ENCODE results near the gene PLA2G4D. TPM values are rescaled to one million over a fixed set of nuclear protein-coding genes. Genes with fewer than 3 reads are reported as not detected.

Gene PLA2G4D
- polyA plus RNA-seq, 1 of the 3 experiments (the other 2 are of a cell fraction), result not detected

DNA sequence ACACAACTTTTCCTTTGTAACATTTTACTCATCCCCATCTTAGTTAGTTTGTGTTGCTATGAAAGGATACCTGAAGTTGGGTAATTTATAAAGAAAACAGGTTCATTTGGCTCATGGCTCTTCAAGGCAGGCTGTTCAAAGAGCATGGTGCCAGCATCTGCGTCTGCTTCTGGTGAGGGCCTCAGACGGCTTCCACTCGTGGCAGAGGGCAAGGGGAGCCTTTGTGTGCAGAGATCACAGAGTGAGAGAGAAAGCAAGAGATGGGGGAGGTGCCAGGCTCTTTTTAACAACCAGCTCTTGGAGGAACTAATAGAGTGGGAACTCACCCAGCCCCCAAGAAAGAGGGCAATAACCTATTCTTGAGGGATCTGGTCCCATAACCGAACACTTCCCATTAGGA is 39.0 kb upstream of the PLA2G4D start:
- H3K36me3 ChIP-seq (replicated peaks in 1 of 2; ENCODE audit: control insufficient read depth in 1 of 2, insufficient read depth in 2 of 2, low read length in 1 of 2), result no peaks in the 10 kb centered on the region
- H3K4me3 ChIP-seq (ENCODE audit: low read depth in 2 of 2, low read length in 1 of 2), result no peak overlapping the region
- H3K79me2 ChIP-seq (ENCODE audit: insufficient read depth), result no peaks in the 10 kb centered on the region
- no peak for TF ChIP-seq YY1 (IDR thresholded peaks at IDR 0.05; ENCODE audit: low read depth)
- TF ChIP-seq, protein P1, sequence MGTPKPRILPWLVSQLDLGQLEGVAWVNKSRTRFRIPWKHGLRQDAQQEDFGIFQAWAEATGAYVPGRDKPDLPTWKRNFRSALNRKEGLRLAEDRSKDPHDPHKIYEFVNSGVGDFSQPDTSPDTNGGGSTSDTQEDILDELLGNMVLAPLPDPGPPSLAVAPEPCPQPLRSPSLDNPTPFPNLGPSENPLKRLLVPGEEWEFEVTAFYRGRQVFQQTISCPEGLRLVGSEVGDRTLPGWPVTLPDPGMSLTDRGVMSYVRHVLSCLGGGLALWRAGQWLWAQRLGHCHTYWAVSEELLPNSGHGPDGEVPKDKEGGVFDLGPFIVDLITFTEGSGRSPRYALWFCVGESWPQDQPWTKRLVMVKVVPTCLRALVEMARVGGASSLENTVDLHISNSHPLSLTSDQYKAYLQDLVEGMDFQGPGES (IDR thresholded peaks at IDR 0.05; ENCODE audit: low read depth, low read length), result no peak
- TF ChIP-seq, protein P2, sequence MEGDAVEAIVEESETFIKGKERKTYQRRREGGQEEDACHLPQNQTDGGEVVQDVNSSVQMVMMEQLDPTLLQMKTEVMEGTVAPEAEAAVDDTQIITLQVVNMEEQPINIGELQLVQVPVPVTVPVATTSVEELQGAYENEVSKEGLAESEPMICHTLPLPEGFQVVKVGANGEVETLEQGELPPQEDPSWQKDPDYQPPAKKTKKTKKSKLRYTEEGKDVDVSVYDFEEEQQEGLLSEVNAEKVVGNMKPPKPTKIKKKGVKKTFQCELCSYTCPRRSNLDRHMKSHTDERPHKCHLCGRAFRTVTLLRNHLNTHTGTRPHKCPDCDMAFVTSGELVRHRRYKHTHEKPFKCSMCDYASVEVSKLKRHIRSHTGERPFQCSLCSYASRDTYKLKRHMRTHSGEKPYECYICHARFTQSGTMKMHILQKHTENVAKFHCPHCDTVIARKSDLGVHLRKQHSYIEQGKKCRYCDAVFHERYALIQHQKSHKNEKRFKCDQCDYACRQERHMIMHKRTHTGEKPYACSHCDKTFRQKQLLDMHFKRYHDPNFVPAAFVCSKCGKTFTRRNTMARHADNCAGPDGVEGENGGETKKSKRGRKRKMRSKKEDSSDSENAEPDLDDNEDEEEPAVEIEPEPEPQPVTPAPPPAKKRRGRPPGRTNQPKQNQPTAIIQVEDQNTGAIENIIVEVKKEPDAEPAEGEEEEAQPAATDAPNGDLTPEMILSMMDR (IDR thresholded peaks at IDR 0.05), result no peak
- no peak for TF ChIP-seq NFIC (IDR thresholded peaks at IDR 0.05; ENCODE audit: borderline replicate concordance)
- no peak for TF ChIP-seq CHD2 (IDR thresholded peaks at IDR 0.05; ENCODE audit: low read length, partially characterized antibody)
- no peak for TF ChIP-seq EZH2phosphoT487 (IDR thresholded peaks at IDR 0.05; ENCODE audit: borderline replicate concordance, low read depth)
- TF ChIP-seq, protein P3, sequence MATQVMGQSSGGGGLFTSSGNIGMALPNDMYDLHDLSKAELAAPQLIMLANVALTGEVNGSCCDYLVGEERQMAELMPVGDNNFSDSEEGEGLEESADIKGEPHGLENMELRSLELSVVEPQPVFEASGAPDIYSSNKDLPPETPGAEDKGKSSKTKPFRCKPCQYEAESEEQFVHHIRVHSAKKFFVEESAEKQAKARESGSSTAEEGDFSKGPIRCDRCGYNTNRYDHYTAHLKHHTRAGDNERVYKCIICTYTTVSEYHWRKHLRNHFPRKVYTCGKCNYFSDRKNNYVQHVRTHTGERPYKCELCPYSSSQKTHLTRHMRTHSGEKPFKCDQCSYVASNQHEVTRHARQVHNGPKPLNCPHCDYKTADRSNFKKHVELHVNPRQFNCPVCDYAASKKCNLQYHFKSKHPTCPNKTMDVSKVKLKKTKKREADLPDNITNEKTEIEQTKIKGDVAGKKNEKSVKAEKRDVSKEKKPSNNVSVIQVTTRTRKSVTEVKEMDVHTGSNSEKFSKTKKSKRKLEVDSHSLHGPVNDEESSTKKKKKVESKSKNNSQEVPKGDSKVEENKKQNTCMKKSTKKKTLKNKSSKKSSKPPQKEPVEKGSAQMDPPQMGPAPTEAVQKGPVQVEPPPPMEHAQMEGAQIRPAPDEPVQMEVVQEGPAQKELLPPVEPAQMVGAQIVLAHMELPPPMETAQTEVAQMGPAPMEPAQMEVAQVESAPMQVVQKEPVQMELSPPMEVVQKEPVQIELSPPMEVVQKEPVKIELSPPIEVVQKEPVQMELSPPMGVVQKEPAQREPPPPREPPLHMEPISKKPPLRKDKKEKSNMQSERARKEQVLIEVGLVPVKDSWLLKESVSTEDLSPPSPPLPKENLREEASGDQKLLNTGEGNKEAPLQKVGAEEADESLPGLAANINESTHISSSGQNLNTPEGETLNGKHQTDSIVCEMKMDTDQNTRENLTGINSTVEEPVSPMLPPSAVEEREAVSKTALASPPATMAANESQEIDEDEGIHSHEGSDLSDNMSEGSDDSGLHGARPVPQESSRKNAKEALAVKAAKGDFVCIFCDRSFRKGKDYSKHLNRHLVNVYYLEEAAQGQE (IDR thresholded peaks at IDR 0.05; ENCODE audit: low read depth, low read length), result no peak
- H3F3A ChIP-seq (replicated peaks; ENCODE audit: insufficient read depth), result no peaks in the 10 kb centered on the region
- H3K9me3 ChIP-seq, result no peaks in the 10 kb centered on the region
- ChIA-PET POLR2A (no interaction called here), CTCF (interaction anchor here (0.6 to 7.7 kb wide), 8 partner anchors 14 to 144 kb away, joined by 3 to 65 read pairs (median 4); no protein-coding TSS in a partner anchor)
- H3K27me3 ChIP-seq (ENCODE audit: insufficient read depth), result peaks cover 11% of the 10 kb centered on the region
- 93% methylated on average over 4 of the region's 4 CpGs for WGBS (ENCODE audit: low lambda C conversion rate)
- no peak overlapping the region for H3K4me2 ChIP-seq
- no peaks in the 10 kb centered on the region for H3K9me2 ChIP-seq
- DNase-seq, result no peak
- no peaks in the 10 kb centered on the region for H4K20me1 ChIP-seq (ENCODE audit: insufficient read depth)
- H3K4me1 ChIP-seq (ENCODE audit: control insufficient read depth in 1 of 2, insufficient read depth in 2 of 2, low read depth in 1 of 2, low read length in 1 of 2), result peaks cover 0 to 3% of the 10 kb centered on the region in 2 experiments; a peak in 1 of 4 replicates
- H3K9ac ChIP-seq, result no peak overlapping the region
- H2AFZ ChIP-seq (ENCODE audit: low read depth), result no peak overlapping the region
- H3K27ac ChIP-seq (ENCODE audit: low read depth in 2 of 2, low read length in 1 of 2), result no peak overlapping the region

Measured in SK-N-SH (cell line).